ENCODE results near the gene IFITM10.

Gene IFITM10

GRCh38 chr11:1752907-1753228, 2.5 kb upstream of the IFITM10 start:
- DNase-seq (ENCODE audit: low read depth in 3 of 3) = no peak

GRCh38 chr11:1751999-1752906, 1.9 kb upstream of the IFITM10 start:
- DNase-seq (ENCODE audit: low read depth in 3 of 3) = no peak

- DNase-seq (ENCODE audit: low read depth in 3 of 3) = no peak
Observed at GRCh38 chr11:1751531-1751921, 1.1 kb upstream of the IFITM10 start.

GRCh38 chr11:1750840-1751530, 590 bp upstream of the IFITM10 start:
- no peak for DNase-seq (ENCODE audit: low read depth in 3 of 3)

- DNase-seq (ENCODE audit: low read depth in 3 of 3) = no peak
Observed at GRCh38 chr11:1749395-1750351, 722 bp downstream of the IFITM10 start.

GRCh38 chr11:1748636-1749394, 1.6 kb downstream of the IFITM10 start:
- DNase-seq (ENCODE audit: low read depth in 3 of 3) = no peak

GRCh38 chr11:1747753-1748635, 2.4 kb downstream of the IFITM10 start:
- DNase-seq (ENCODE audit: low read depth in 3 of 3) = no peak

GRCh38 chr11:1746956-1747752, 3.2 kb downstream of the IFITM10 start:
- no peak for DNase-seq (ENCODE audit: low read depth in 3 of 3)

- no peak for DNase-seq (ENCODE audit: low read depth in 3 of 3)
Observed at GRCh38 chr11:1746511-1746931, 3.9 kb downstream of the IFITM10 start.

- DNase-seq (ENCODE audit: low read depth in 3 of 3) = no peak
Observed at GRCh38 chr11:1745701-1746320, 4.6 kb downstream of the IFITM10 start.

GRCh38 chr11:1744891-1745700, 5.3 kb downstream of the IFITM10 start:
- DNase-seq (ENCODE audit: low read depth in 3 of 3) = no peak

GRCh38 chr11:1744137-1744886, 6.1 kb downstream of the IFITM10 start:
- DNase-seq (ENCODE audit: low read depth in 3 of 3) = no peak

- DNase-seq (ENCODE audit: low read depth in 3 of 3) = no peak
Observed at GRCh38 chr11:1743585-1744136, 6.7 kb downstream of the IFITM10 start.

GRCh38 chr11:1742869-1743584, 7.4 kb downstream of the IFITM10 start:
- DNase-seq (ENCODE audit: low read depth in 3 of 3) = no peak

GRCh38 chr11:1742371-1742770, 8.0 kb downstream of the IFITM10 start:
- no peak for DNase-seq (ENCODE audit: low read depth in 3 of 3)

GRCh38 chr11:1741741-1742140, 8.7 kb downstream of the IFITM10 start:
- DNase-seq (ENCODE audit: low read depth in 3 of 3) = no peak

Data from stimulated activated CD4-positive, alpha-beta T cell treated with anti-CD3 and anti-CD28 coated beads, TNF-alpha, amount 100 ng/mL, for 48 hours (primary cell).